GM21423 (cell line): ENCODE data around the gene RBM15.

Experiments
- ATAC-seq: cut with Tn5 transposase; IDR thresholded peaks from one replicate; pipeline ENCODE4 v1.9.1; 2021; ENCODE audit warnings: mild to moderate bottlenecking, moderate library complexity; ENCODE audit not compliant: unreplicated experiment

Gene RBM15

GRCh38 chr1:110319332-110320167, 19.6 kb upstream of the RBM15 start:
- ATAC-seq = no peak

- ATAC-seq = no peak
These were observed 19.0 kb upstream of the RBM15 start for GRCh38 chr1:110320168-110320518.

- ATAC-seq = no peak
These were observed 18.1 kb upstream of the RBM15 start for GRCh38 chr1:110321045-110321444.

GRCh38 chr1:110321846-110322245, 17.3 kb upstream of the RBM15 start:
- no peak for ATAC-seq

GRCh38 chr1:110324667-110325066, 14.5 kb upstream of the RBM15 start:
- ATAC-seq = no peak

- no peak for ATAC-seq
These were observed 12.4 kb upstream of the RBM15 start for GRCh38 chr1:110326826-110327225.

- ATAC-seq = no peak
These were observed 10.9 kb upstream of the RBM15 start for GRCh38 chr1:110328274-110328673.

GRCh38 chr1:110328700-110329099, 10.5 kb upstream of the RBM15 start:
- no peak for ATAC-seq

GRCh38 chr1:110335265-110335664, 3.9 kb upstream of the RBM15 start:
- no peak for ATAC-seq

- ATAC-seq = no peak
These were observed 2.7 kb upstream of the RBM15 start for GRCh38 chr1:110336300-110337039.

- ATAC-seq = no peak
These were observed 1.4 kb upstream of the RBM15 start for GRCh38 chr1:110337704-110338308.

- ATAC-seq = peak; percentile 65
These were observed 780 bp upstream of the RBM15 start for GRCh38 chr1:110338309-110338885.

- no peak for ATAC-seq
These were observed 430 bp downstream of the RBM15 start for GRCh38 chr1:110339407-110340206.

- no peak for ATAC-seq
These were observed 961 bp downstream of the RBM15 start for GRCh38 chr1:110340207-110340468.

- no peak for ATAC-seq
These were observed 2.1 kb downstream of the RBM15 start for GRCh38 chr1:110341146-110341871.

GRCh38 chr1:110341872-110342331, 2.7 kb downstream of the RBM15 start:
- ATAC-seq = no peak

- no peak for ATAC-seq
These were observed 4.1 kb downstream of the RBM15 start for GRCh38 chr1:110343249-110343648.

GRCh38 chr1:110344152-110344551, 5.0 kb downstream of the RBM15 start:
- ATAC-seq = no peak

GRCh38 chr1:110345480-110345879, 6.3 kb downstream of the RBM15 start:
- ATAC-seq = no peak

GRCh38 chr1:110346690-110347089, 7.5 kb downstream of the RBM15 start:
- ATAC-seq = no peak
